Liver (tissue), 9 donors: ENCODE measurements around the gene SRPX. TPM values are rescaled to one million over a fixed set of nuclear protein-coding genes. Genes with fewer than 3 reads are reported as not detected.

Experiments used
- DNase-seq: peaks from one replicate; pipeline ENCODE4 v3.0.0-alpha.2; 2017; ENCODE audit warnings: low spot score
- H3K27ac ChIP-seq, 2 donors: one replicate each; pipeline ENCODE4 v1.7.0; 2013; ENCODE audit warnings: inconsistent platforms in 2 of 2, low read length in 2 of 2, control low read depth in 1 of 2, low read depth in 1 of 2, mild to moderate bottlenecking in 1 of 2
- H3K27me3 ChIP-seq, 4 donors: one replicate each; pipeline versions ENCODE4 v1.6.1 to v1.7.0; 2013; ENCODE audit warnings: low read length in 3 of 4, inconsistent platforms in 1 of 4, mild to moderate bottlenecking in 1 of 4, moderate library complexity in 1 of 4; ENCODE audit not compliant: control insufficient read depth in 4 of 4, insufficient read depth in 4 of 4
- H3K36me3 ChIP-seq, 4 donors: one replicate each; pipeline versions ENCODE4 v1.6.1 to v1.7.0; 2013; ENCODE audit warnings: low read length in 3 of 4, mild to moderate bottlenecking in 3 of 4, low read depth in 1 of 4, moderate library complexity in 1 of 4; ENCODE audit not compliant: control insufficient read depth in 4 of 4, insufficient read depth in 3 of 4
- H3K4me1 ChIP-seq, 4 donors: one replicate each; pipeline versions ENCODE4 v1.6.1 to v1.7.0; 2013; ENCODE audit warnings: low read length in 3 of 4, mild to moderate bottlenecking in 3 of 4, moderate library complexity in 1 of 4; ENCODE audit not compliant: control insufficient read depth in 4 of 4, insufficient read depth in 4 of 4
- H3K4me3 ChIP-seq, 3 donors: one replicate each; pipeline versions ENCODE4 v1.6.1 to v1.7.0; 2013; ENCODE audit warnings: low read length in 3 of 3, control low read depth in 1 of 3, low read depth in 1 of 3, mild to moderate bottlenecking in 1 of 3
- H3K9ac ChIP-seq, 2 donors: one replicate each; pipeline ENCODE4 v1.7.0; 2013; ENCODE audit warnings: low read length in 2 of 2, mild to moderate bottlenecking in 2 of 2, moderate library complexity in 2 of 2, control low read depth in 1 of 2, low read depth in 1 of 2
- H3K9me3 ChIP-seq, 4 donors: one replicate each; pipeline versions ENCODE4 v1.6.1 to v1.7.0; 2013; ENCODE audit warnings: low read length in 3 of 4; ENCODE audit not compliant: control insufficient read depth in 4 of 4
- EGR1 ChIP-seq, 2 donors: IDR thresholded peaks; 2 replicates each; pipeline ENCODE4 v1.6.1; 2016 to 2018; ENCODE audit warnings: antibody characterized with exemption in 2 of 2, low read depth in 2 of 2
- FOXA1 ChIP-seq: IDR thresholded peaks from 2 replicates; pipeline ENCODE4 v1.6.1; 2016; ENCODE audit warnings: antibody characterized with exemption
- FOXA2 ChIP-seq: IDR thresholded peaks from 2 replicates; pipeline ENCODE4 v1.6.1; 2016; ENCODE audit warnings: antibody characterized with exemption
- HNF4G ChIP-seq: IDR thresholded peaks from 2 replicates; pipeline ENCODE4 v1.6.1; 2016; ENCODE audit warnings: antibody characterized with exemption
- JUND ChIP-seq, 2 donors: IDR thresholded peaks; 2 replicates each; pipeline ENCODE4 v1.6.1; 2016; ENCODE audit warnings: antibody characterized with exemption in 2 of 2
- RAD21 ChIP-seq, 2 donors: IDR thresholded peaks; 2 replicates each; pipeline ENCODE4 v1.6.1; 2016; ENCODE audit warnings: antibody characterized with exemption in 2 of 2, mild to moderate bottlenecking in 2 of 2
- RXRA ChIP-seq, 2 donors: IDR thresholded peaks; 2 replicates each; pipeline ENCODE4 v1.6.1; 2017 to 2018; ENCODE audit warnings: antibody characterized with exemption in 2 of 2, mild to moderate bottlenecking in 1 of 2
- SP1 ChIP-seq: IDR thresholded peaks from 2 replicates; pipeline ENCODE4 v1.6.1; 2018; ENCODE audit warnings: antibody characterized with exemption, mild to moderate bottlenecking
- TAF1 ChIP-seq: conservative IDR thresholded peaks from 2 replicates; pipeline ENCODE4 v1.6.1; 2016; ENCODE audit warnings: antibody characterized with exemption, mild to moderate bottlenecking
- YY1 ChIP-seq: IDR thresholded peaks from 2 replicates; pipeline ENCODE4 v1.6.1; 2016; ENCODE audit warnings: antibody characterized with exemption, mild to moderate bottlenecking
- WGBS: extraction: QIAGEN DNeasy Blood & Tissue Kit; methylation state at CpG from one replicate; pipeline ENCODE4 v1.1.7; 2013; 5-methylcytosine and 5-hydroxymethylcytosine counted together
- polyA plus RNA-seq, 2 donors: library from polyadenylated mRNA; stranded (reverse) in 1 of 2; unstranded in 1 of 2; fragments of 200-250 nt in 1 of 2; fragments of >200 nt in 1 of 2; fragmentation: Nextera tagmentation in 1 of 2; extraction: Ambion mirVana in 1 of 2; gene quantifications; one replicate each; pipeline versions ENCODE4 v1.2.1 to v1.2.3, GENCODE V29; 2013 to 2015
- total RNA-seq, 2 donors: library from RNA; depleted of rRNA; stranded (reverse); fragments of >200 nt; gene quantifications; one replicate each; pipeline ENCODE4 v1.2.3, GENCODE V29; 2014
- TF ChIP-seq, protein P1 (sequence below): IDR thresholded peaks from 2 replicates; pipeline ENCODE4 v1.6.1; 2016; ENCODE audit warnings: antibody characterized with exemption, mild to moderate bottlenecking
- TF ChIP-seq, protein P2 (sequence below): IDR thresholded peaks from 2 replicates; pipeline ENCODE4 v1.6.1; 2016; ENCODE audit warnings: antibody characterized with exemption
- TF ChIP-seq, protein P3 (sequence below): IDR thresholded peaks from 2 replicates; pipeline ENCODE4 v1.6.1; 2016; ENCODE audit warnings: antibody characterized with exemption
- TF ChIP-seq, protein P4 (sequence below): IDR thresholded peaks from 2 replicates; pipeline ENCODE4 v1.6.1; 2016; ENCODE audit warnings: antibody characterized with exemption
- donor health status: healthy.
- donor health status: healthy.
- donor health status: healthy.
- donor health status: healthy.
- donor health status: healthy.

Gene SRPX
- total and polyA plus RNA-seq, 4 donors, result 4.9 to 15.3 (median 10.3) TPM

DNA sequence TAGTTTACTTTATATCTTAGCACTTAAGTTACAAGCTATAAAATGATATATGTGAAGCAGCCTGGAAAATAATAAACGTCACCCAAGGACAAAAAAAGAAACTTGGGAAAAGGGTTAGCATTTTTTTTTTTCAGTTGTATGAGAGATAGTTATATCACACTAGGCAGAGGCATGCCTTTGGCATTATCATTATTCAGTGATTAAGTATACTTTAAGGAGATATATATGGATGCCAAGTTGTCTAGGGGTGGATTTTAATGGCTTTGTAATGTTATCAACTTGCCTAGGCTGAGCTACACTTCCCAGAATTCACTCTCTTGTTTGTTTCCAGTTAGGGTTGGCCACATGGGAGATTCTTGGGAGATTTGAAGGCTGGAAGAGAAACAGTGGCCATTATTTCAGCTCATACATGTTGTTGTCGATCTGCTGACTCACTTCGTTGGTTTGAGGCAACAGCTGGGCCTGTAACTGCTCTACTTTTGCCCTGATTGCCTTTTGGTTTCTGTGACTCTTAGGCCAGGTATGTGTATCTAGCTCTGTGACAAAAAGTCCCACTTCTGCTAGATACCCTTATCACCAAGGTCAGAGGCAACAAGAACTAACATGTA is 11.5 kb upstream of the SRPX start:
- Histone ChIP-seq H3K27me3 (peaks cover 0 to 2% (median 0%) of the 10 kb centered on the region in 4 donors), H3K27ac (no peak overlapping the region), H3K36me3 (no peaks in the 10 kb centered on the region), H3K9ac (no peak overlapping the region), H3K9me3 (no peaks in the 10 kb centered on the region), H3K4me1 (no peaks in the 10 kb centered on the region), H3K4me3 (no peak overlapping the region)
- WGBS, result 92% methylated on average over 3 of the region's 3 CpGs
- TF ChIP-seq TAF1 (no peak), EGR1 (IDR thresholded peaks at IDR 0.05; ENCODE audit: low read depth in 2 of 2) (no peak), RXRA (IDR thresholded peaks at IDR 0.05) (no peak), HNF4G (no peak), YY1 (no peak), SP1 (no peak), RAD21 (IDR thresholded peaks at IDR 0.05) (no peak), JUND (IDR thresholded peaks at IDR 0.05) (no peak), FOXA1 (no peak)
- TF ChIP-seq, protein P1, sequence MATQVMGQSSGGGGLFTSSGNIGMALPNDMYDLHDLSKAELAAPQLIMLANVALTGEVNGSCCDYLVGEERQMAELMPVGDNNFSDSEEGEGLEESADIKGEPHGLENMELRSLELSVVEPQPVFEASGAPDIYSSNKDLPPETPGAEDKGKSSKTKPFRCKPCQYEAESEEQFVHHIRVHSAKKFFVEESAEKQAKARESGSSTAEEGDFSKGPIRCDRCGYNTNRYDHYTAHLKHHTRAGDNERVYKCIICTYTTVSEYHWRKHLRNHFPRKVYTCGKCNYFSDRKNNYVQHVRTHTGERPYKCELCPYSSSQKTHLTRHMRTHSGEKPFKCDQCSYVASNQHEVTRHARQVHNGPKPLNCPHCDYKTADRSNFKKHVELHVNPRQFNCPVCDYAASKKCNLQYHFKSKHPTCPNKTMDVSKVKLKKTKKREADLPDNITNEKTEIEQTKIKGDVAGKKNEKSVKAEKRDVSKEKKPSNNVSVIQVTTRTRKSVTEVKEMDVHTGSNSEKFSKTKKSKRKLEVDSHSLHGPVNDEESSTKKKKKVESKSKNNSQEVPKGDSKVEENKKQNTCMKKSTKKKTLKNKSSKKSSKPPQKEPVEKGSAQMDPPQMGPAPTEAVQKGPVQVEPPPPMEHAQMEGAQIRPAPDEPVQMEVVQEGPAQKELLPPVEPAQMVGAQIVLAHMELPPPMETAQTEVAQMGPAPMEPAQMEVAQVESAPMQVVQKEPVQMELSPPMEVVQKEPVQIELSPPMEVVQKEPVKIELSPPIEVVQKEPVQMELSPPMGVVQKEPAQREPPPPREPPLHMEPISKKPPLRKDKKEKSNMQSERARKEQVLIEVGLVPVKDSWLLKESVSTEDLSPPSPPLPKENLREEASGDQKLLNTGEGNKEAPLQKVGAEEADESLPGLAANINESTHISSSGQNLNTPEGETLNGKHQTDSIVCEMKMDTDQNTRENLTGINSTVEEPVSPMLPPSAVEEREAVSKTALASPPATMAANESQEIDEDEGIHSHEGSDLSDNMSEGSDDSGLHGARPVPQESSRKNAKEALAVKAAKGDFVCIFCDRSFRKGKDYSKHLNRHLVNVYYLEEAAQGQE, result no peak
- TF ChIP-seq, protein P2, sequence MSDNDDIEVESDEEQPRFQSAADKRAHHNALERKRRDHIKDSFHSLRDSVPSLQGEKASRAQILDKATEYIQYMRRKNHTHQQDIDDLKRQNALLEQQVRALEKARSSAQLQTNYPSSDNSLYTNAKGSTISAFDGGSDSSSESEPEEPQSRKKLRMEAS, result no peak
- TF ChIP-seq, protein P3, sequence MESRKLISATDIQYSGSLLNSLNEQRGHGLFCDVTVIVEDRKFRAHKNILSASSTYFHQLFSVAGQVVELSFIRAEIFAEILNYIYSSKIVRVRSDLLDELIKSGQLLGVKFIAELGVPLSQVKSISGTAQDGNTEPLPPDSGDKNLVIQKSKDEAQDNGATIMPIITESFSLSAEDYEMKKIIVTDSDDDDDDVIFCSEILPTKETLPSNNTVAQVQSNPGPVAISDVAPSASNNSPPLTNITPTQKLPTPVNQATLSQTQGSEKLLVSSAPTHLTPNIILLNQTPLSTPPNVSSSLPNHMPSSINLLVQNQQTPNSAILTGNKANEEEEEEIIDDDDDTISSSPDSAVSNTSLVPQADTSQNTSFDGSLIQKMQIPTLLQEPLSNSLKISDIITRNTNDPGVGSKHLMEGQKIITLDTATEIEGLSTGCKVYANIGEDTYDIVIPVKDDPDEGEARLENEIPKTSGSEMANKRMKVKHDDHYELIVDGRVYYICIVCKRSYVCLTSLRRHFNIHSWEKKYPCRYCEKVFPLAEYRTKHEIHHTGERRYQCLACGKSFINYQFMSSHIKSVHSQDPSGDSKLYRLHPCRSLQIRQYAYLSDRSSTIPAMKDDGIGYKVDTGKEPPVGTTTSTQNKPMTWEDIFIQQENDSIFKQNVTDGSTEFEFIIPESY, result no peak
- TF ChIP-seq, protein P4, sequence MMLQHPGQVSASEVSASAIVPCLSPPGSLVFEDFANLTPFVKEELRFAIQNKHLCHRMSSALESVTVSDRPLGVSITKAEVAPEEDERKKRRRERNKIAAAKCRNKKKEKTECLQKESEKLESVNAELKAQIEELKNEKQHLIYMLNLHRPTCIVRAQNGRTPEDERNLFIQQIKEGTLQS, result no peak
- no peak for DNase-seq

DNA sequence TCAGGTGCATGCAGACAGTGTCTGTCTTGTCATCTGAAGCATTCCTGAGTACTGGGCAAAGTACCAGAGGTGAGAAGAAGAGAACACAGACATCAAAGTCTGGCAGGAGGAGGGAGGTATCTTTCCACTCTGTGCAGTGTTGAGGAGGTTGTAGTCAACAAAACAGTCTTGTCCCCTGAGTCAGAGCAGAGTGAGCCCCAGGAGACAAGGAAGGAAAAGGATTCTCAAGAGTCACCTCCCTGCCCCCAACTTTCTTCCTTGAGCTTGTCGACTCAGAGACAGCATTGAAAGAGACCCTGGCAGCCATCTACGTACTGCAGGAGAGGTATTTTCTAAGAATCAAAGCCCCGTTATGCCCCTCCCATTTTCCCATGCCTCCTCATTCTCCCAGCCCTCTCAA is 4.4 kb upstream of the SRPX start:
- Histone ChIP-seq H3K27ac (no peak overlapping the region), H3K27me3 (peaks cover 0 to 5% (median 0%) of the 10 kb centered on the region in 4 donors), H3K9me3 (no peaks in the 10 kb centered on the region), H3K4me3 (no peak overlapping the region), H3K36me3 (no peaks in the 10 kb centered on the region), H3K4me1 (peaks cover 0 to 11% (median 3%) of the 10 kb centered on the region in 4 donors), H3K9ac (no peak overlapping the region)
- WGBS, result 16% methylated on average over 3 of the region's 3 CpGs
- TF ChIP-seq, protein P1, result no peak
- TF ChIP-seq RXRA (IDR thresholded peaks at IDR 0.05) (no peak), SP1 (no peak), FOXA2 (no peak), HNF4G (no peak), YY1 (no peak)
- TF ChIP-seq, protein P3, result no peak
- TF ChIP-seq, protein P2, result no peak
- no peak for DNase-seq
